ENCODE measurements around the gene MAST2.

DNA sequence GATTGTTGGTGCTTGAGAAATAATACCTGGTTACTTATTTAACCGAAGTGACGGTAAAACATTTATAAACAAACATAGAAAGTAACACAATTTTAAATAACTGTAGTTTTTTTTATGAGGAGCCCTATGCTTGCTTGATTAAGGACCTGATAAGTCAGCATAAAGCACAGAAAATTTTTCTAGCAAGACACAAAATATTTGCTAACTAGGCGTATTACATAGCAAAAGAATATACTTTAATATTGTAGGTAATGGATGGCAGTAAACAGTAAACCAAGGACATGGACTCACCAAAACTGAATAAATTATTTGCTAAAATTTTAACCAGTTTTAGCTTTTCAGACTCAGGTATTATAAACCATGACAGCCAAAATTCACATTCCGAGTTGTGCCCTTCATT, 90.9 kb downstream of the MAST2 start:
- TF ChIP-seq, protein P1, sequence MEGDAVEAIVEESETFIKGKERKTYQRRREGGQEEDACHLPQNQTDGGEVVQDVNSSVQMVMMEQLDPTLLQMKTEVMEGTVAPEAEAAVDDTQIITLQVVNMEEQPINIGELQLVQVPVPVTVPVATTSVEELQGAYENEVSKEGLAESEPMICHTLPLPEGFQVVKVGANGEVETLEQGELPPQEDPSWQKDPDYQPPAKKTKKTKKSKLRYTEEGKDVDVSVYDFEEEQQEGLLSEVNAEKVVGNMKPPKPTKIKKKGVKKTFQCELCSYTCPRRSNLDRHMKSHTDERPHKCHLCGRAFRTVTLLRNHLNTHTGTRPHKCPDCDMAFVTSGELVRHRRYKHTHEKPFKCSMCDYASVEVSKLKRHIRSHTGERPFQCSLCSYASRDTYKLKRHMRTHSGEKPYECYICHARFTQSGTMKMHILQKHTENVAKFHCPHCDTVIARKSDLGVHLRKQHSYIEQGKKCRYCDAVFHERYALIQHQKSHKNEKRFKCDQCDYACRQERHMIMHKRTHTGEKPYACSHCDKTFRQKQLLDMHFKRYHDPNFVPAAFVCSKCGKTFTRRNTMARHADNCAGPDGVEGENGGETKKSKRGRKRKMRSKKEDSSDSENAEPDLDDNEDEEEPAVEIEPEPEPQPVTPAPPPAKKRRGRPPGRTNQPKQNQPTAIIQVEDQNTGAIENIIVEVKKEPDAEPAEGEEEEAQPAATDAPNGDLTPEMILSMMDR (IDR thresholded peaks at IDR 0.05) = no peak
- no peak for TF ChIP-seq POLR2A (IDR thresholded peaks at IDR 0.05)

All from esophagus squamous epithelium (tissue), 4 donors.